GM19035 (cell line): ENCODE measurements around the gene GRK1.
"Not testable (repeated sequence)": the region's sequence is repeated elsewhere in the genome, so short reads cannot be mapped to it uniquely, and the experiment has no call there.

Source experiments
- ATAC-seq: cut with Tn5 transposase; IDR thresholded peaks from one replicate; pipeline ENCODE4 v1.9.1; 2021; ENCODE audit not compliant: unreplicated experiment

The GRK1 gene

DNA sequence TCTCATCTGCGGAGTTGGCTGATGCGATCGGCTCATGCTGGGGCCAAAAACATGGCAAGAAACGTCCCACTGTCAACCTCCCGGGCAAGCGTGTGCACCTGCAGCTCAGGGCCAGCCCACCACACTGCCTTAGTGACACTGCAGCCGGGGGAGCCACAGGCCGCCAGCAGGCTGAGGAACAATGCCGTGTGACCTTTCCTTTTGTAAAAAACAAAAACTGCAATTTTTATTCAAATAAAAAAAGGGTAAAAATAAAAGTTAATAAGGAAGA is 73.2 kb downstream of the GRK1 start:
- no peak for ATAC-seq

DNA sequence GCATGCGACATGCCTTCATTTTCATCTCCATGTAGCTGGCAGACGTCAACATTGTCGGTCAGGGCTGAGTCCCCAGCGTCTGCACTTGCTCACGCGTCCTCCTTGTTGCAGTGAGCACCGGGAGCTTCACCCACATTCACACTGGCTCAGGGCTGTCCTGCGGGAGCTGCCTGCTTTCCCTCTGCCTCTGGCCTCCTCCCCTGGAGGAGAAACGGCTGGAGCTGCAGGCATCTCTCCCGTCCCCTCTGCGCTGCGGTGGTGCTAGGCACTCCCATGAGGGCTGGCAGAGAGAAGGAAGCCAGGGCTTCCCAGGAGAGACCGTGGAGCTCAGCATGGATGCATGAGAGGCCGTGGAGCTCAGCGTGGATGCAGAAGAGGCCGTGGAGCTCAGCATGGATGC is 73.6 kb downstream of the GRK1 start:
- no peak for ATAC-seq

DNA sequence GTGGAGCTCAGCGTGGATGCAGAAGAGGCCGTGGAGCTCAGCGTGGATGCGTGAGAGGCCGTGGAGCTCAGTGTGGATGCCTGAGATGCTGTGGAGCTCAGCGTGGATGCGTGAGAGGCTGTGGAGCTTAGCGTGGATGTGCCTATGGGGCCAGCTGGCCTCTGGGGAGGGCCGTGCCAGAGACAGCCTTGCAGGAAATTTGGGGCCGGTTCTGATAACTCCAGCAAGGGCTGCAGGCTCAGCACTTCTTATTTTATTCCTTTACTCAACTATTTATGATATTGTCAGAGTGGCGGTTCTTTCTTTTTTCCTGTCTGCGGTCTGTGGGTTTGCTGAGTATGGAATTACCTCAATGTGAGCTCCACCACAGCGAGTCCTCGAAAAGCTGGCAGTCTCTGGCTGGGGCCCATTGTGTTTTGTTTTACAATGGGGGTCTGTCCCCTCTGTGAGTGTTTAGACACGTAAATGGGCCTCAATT is 74.2 kb downstream of the GRK1 start:
- no peak for ATAC-seq

GRCh38 chr13:113742000-113742441 is 75.0 kb downstream of the GRK1 start:
- no peak for ATAC-seq

DNA sequence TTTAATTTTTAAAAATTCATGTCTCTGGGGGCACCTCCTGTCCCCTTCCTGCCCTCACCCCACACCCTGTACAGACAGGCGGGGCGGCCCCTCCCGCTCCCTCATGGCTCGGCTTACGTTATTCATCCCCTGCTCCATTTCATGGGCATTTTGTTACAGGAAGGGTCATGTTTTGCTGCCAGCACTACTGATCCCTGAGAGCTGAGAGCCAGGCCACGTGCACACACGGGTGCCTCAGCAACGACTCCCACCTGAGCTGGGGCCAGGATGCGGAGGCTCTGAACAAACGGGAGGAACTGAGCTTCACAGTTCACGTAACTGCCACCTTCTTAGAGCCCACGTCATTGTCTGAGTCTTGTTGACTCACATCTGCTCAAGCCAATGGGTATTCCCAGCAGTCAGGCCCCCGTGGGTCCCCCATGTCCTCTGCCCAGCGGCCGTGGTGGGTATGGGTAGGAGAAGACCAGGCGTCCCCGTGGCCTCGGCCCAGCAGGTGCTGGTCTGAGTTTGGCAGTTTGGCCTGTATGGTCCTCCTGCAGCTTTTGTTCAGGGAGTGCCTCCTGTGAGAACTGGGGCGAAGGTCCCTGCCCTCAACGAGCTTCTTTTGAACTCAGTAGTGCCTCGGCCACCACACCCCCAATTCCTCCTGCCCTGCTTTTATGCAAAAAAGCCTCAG is 75.6 kb downstream of the GRK1 start:
- no peak for ATAC-seq

GRCh38 chr13:113743366-113744195 is 76.6 kb downstream of the GRK1 start:
- ATAC-seq = no peak

DNA sequence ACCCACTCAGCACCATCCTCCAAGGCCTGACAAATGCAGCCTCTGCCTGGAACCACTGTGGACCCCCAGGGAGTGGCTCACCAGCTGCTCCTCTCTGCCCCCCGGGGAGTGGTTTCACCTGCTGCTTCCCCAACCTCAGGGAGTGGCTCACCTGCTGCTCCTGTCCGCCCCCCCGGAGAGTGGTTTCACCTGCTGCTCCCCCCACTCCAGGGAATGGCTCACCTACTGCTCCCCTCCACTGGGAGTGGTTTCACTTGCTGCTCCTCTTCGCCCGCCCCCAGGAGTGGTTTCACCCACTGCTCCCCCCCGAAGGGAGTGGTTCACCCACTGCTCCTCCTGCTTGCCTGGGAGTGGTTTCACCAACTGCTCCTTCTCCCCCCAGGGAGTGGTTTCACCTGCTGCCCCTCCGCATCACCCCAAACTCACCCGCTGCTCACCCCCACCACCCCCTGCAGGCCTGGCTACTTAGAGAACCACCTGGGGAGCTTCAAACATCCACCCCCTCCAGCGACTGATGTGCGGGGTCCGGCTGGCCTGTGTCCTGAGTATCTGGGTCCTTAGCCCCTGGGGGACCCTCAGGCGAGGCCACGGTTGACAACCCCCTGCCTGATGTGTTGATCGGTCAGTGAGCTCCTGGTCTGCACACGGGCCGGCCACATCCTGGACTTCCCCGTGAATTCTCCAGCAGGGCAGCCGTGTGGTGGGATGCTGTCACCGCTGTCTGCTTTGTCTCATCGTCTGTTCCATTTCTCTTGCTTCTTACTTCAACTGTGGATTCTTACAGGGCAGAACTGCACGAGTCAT is 77.4 kb downstream of the GRK1 start:
- ATAC-seq = no peak

DNA sequence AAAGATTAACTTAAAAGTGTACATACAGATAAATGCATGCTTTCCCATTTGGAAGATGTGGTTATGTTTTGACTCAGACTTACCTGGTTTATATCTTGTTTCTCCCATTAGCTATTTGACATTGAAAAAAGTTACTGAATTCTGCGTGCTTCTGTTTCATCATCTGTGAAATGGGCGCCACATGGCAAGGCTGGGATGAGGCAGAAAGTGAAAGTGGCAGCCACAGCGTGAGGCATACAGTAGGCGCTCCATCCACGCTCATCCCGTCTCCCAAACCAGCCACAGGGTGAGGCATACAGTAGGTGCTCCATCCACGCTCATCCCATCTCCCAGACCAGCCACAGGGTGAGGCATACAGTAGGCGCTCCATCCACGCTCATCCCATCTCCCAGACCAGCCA is 78.0 kb downstream of the GRK1 start:
- ATAC-seq = no peak

- ATAC-seq = not testable (repeated sequence)
Measured at GRCh38 chr13:113745500-113746142, 78.6 kb downstream of the GRK1 start.

- no peak for ATAC-seq
Measured at GRCh38 chr13:113746143-113746525, 79.1 kb downstream of the GRK1 start.

DNA sequence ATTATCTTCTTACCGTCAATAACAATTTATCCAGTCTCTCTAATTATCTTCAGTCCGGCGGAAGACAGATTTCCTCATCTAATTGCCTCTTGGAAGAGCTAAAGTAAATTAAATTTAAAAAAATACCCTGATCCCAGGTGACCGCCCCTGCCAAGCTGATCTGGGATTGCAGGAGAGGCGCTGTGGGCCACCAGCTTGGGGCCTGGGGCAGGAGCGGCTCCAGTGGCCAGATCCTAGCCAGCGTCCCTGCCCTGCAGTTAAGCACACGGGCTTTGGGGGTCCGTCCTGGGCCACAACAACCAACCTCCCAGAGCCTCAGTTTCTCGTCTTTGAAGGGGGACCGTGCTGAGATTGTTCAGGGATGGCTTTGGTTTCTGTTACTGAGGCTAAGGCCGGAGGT is 79.7 kb downstream of the GRK1 start:
- no peak for ATAC-seq

DNA sequence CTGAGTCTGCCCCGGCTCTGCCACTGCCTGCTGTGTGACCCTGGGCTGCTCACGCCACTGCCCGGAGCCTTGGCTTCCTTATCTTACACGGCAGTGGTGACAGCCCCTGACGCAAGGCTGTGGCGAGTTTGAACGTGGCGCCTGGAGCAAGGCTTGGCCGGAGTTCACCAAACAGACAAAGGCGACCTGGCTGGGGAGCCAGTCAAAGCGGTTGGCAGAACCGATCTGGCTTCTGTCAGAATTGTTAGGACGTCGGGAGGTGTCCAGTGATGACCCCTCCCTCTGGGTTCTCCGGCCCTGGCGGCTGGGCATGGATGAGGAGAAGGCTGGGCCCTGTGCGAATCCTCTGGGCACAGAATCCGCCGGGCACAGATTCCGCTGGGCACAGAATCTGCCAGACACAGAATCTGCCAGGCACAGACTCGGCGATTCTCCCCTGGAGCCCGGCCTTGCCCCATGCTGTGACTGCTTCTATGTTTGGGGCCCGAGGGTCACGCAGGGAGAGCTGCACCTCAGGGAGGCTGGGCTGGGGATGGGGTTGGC is 80.3 kb downstream of the GRK1 start:
- no peak for ATAC-seq

DNA sequence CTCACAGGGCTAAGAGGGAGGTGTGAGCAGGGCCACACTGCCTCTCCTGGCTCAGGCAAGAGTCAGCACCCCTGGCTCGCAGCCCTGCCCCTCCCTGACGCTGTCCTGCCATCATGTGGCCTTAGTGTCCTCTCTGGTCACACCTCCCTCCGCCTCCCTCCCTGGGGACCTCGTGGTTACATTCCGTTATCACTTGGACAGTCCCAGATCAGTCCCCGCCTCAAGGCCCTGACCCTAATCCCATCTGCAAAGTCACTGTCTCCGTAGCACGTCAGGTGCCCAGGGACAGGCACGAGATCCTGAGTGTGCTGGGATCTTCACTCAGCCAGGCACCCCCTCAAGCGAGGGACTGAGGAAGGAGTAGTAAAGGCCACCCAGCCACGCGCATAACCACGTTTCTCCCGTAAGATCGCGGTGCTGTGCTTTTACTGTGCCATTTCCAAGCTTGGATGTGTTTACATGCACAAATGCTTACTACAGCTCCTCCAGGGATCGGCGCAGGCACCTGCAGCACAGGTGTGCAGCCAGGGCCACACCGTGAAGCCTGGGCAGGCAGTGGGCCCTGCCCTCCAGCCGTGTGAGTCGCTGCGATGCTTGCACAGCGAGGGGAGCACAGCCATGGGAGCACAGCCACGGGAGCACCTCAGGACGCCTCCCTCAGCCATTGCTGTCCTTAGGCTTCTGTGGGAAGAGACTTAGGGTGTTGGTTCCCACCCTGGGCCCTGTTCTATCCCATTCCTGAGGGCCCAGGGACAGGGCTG is 81.3 kb downstream of the GRK1 start:
- ATAC-seq = no peak

DNA sequence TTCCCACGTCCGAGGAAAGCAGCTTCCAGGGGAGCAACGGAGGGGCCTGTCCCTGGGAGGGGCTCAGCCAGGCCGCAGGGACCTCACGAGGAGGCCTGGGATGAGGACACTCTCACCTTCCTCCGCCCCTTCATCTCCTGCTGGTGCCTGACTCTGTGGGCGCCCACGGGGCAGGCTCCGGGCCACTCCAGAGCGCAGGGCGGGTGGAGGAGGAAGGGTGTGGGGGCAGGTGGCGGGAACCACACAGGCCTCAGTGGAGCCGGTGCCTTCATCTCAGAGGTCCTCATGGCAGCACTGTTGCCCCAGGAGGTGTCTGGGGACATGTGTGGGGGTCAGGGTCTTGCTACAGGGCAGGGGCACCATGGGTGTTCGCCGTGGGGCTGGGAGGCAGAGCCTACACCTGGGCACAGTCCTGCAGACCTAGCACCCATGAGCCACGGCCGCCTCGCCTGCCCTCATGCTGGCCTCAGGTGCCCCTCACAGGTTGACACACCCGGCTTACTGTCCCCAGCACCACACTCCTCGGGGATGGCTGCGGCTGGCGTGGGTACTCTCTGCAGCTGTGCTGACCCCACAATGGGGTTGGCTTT is 81.9 kb downstream of the GRK1 start:
- ATAC-seq = no peak

DNA sequence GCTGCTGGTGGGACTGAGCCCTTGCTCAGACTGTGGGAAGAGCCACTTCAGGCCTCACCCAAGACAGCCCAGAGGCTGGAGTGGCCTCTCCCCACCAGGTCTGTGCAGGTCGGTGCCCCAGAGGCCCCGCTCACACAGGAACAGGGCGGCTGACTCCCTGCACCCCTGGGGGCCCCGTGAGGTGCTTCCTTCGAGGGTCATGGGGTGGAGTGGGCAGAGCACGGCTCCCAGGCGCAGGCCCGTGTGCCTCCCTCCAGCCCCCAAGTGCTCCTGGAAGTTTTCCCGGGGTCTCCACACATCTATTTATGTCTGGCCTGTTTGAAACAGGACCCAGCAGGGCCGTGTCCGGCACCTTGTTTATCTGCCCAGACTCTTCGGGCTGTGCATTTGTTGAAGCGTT is 82.5 kb downstream of the GRK1 start:
- ATAC-seq = no peak

GRCh38 chr13:113749967-113750366 is 82.9 kb downstream of the GRK1 start:
- no peak for ATAC-seq

- no peak for ATAC-seq
Measured at GRCh38 chr13:113750554-113751399, 83.8 kb downstream of the GRK1 start.

GRCh38 chr13:113751491-113751890 is 84.5 kb downstream of the GRK1 start:
- ATAC-seq = no peak
